DMS153 treated with DMSO at 0.1 percent for 48 hours (cell line): Measurements from ENCODE around the gene GYS1.
"Not testable (repeated sequence)": the region's sequence is repeated elsewhere in the genome, so short reads cannot be mapped to it uniquely, and the experiment has no call there.

Experiments
- DNase-seq: peaks from one replicate; lab custom pipeline; 2025; ENCODE audit not compliant: unreplicated experiment; lab: John Stamatoyannopoulos, UW

Gene GYS1

DNA sequence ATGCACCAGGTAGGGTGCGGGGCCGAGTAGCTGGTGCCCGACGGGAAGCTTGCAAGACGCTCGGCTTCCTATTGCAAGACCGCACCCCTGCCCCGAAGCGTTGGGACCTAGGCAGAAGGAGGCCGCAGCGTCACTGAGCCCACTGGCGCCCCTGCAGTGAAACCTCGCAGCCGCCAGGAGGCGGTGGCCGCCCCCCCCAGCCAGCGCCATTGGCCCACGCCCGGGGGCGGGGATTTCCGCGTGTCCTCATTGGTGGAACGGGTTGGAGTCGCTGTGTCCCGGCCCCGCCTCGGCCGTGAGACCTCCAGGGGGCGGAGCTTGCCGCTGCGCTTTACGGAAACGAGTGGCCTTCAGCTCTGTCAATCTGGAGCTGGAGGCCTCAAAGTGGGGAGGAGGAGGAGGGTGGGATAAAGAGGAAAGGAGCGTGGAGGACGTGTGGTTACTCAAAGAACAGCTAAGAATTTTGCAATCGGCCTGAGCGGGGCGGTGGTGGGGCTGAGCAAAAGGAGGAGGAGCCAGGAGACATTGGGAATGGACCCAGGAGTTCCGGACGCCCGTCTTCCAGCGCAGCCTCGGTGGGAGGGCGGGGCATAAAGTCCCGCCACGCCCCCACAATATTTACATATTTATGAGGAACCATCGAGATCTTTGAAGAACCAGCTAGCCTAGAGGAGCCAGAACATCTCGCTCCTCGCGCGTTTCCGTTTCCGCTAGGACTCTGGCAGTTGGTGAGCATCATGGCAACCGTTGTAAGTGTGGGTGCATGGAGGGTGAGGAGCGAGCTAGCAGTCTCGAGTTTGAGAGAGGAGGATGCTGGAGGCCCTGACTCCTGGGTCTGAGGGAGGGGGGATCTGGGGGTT, at the start of gene GYS1, which contains the start of gene RUVBL2:
Gene GYS1, minus strand, starts transcription at position 135 of the 860 bp plus-strand sequence. CDS start 197 bp downstream, outside the sequence.
Gene RUVBL2, plus strand, starts transcription at position 713 of the 860 bp plus-strand sequence. Its CDS starts 25 bp downstream, at position 738.
- peak; percentile 97 for DNase-seq

DNA sequence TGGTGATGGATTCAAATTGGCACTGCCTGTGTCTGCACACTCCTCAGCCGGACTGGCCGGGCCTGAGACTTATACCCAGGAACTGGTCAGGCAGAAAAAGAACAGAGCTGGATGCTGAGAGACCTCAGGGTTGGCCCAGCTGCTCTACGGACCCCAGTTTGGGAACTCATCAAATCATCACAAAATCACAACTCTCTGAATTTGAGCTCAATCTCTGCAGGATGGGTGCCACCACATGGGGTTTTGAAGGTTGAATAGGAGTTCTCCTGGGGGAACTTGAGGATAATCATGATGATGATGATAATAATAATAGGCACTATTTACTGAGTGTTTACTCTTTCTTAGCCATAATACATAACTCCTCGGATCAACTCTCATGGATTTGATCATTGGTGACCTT, 49.6 kb upstream of the GYS1 start:
- not testable (repeated sequence) for DNase-seq

DNA sequence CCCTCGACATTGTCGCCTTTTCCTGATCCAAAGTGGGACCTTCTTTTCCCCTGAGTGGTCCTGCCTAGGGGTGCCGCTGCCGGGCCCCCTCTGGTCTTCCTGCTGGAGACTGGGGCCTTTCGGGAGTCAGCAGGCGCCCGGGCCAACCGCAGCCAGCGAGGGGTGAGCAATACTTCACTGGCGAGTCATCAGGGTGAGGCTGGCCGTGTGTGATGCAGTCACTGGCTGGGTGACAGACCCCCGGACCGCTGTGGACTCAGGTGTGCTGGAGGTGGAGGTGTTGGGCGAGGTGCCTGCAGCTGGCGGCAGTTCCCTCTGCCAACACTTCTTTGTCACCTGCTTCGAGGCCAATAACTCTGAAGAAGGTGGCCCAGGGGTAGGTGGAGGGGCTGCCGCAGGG, 49.1 kb upstream of the GYS1 start:
- no peak for DNase-seq

DNA sequence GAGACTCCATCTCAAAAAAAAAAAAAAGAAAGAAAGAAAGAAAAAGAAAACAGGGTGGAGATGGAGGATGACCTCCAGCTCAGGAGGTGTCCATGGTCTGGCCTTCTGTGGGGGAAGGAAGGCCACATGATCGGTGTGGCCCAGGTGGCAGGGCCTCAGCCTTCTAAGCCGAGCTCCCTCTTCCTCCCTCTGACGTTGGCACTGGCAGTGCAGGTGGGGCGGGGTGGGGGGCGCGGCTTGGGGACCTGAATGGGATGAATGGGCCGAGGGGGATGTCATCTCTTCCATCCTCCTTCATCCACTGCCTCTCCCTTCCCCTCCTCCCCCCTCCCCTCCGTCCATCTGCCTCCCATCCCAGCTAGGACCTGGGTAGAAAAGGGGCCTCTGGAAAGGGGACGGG, 46.6 kb upstream of the GYS1 start:
- not testable (repeated sequence) for DNase-seq

DNA sequence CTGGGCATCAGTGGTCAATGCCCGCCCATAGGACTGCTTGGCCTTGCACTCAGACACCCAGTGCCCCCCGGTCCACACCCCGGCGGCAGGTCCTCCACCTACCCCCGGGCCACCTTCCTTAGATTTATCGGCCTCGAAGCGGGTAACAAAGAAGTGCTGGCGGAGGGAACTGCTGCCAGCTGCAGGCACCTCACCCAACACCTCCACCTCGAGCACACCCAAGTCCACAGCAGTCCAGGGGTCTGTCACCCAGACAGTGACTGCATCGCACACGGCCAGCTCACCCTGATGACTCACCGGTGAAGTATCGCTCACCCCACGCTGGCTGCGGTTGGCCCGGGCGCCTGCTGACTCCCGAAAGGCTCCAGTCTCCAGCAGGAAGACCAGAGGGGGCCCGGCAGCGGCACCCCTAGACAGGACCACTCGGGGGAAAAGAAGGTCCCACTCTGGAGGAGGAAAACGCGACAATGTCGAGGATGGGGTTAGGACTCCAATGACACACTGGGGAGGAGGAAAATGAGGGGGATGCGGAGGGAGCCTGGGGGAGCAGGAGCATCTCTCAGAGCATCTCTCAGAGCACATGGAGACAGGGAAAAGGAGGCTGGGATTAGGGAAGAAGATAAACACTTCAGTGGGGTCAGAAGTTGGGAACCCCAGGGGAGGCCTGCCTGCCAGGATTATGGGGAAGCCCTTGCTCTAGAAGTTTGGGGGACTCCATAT, 45.6 kb upstream of the GYS1 start:
- DNase-seq: not testable (repeated sequence)

DNA sequence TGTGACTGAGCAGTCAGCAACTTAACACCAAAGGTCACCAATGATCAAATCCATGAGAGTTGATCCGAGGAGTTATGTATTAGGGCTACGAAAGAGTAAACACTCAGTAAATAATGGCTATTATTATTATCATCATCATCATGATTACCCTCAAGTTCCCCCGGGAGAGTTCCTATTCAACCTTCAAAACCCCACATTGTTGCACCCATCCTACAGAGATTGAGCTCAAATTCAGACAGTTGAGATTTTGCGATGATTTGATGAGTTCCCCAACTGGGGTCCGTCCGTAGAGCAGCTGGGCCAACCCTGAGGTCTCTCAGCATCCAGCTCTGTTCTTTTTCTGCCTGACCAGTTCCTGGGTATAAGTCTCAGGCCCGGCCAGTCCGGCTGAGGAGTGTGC, 45.0 kb upstream of the GYS1 start:
- DNase-seq: not testable (repeated sequence)

DNA sequence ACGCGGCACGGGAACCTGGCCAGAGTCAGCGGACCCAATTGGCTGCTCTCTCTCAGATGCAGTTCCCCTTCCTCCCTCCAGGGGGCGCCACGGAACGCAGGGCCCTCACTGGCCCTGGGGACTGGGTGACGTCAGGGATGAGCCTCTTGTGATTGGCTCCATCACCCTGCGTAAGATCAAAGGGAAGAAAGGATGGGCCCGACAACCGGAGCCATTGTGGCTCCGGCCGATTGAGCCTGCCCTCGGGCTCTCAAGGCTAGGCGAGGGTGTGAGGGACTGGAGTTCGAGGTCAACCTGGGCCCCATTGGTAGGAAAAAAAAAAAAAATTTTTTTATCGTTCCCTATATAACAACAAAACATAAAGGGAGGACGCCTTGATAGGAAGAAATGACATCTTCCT, 43.7 kb upstream of the GYS1 start, which contains the start of gene CGB1:
Gene CGB1, minus strand, starts transcription at position 81 of the 400 bp plus-strand sequence. CDS start 184 bp downstream, outside the sequence.
- DNase-seq: not testable (repeated sequence)

DNA sequence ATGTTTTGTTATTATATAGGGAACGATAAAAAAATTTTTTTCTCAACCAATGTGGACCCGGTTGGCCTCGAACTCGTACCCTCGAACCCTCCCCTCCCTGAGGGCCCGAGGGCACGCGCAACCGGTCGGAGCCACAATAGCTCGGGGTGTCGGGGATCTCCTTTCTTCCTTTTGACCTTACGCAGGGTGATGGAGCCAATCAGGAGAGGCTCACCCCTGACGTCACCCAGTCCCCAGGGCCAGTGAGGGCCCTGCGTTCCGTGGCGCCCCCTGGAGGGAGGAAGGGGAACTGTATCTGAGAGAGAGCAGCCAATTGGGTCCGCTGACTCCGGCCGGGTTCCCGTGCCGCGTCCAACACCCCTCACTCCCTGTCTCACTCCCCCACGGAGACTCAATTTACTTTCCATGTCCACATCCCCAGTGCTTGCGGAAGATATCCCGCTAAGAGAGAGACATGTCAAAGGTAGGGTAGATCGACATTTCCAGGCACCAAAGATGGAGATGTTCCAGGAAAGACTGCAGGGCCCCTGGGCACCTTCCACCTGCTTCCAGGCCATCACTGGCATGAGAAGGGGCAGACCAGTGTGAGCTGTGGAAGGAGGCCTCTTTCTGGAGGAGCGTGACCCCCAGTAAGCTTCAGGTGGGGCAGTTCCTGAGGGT, 38.7 kb upstream of the GYS1 start, which contains the start of gene CGB2:
Gene CGB2, plus strand, starts transcription at position 249 of the 660 bp plus-strand sequence. Its CDS starts 206 bp downstream, at position 455.
- DNase-seq: not testable (repeated sequence)

DNA sequence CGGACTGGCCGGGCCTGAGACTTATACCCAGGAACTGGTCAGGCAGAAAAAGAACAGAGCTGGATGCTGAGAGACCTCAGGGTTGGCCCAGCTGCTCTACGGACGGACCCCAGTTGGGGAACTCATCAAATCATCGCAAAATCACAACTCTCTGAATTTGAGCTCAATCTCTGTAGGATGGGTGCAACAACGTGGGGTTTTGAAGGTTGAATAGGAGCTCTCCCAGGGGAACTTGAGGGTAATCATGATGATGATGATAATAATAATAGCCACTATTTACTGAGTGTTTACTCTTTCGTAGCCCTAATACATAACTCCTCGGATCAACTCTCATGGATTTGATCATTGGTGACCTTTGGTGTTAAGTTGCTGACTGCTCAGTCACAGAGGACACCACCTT, 37.2 kb upstream of the GYS1 start:
- not testable (repeated sequence) for DNase-seq

DNA sequence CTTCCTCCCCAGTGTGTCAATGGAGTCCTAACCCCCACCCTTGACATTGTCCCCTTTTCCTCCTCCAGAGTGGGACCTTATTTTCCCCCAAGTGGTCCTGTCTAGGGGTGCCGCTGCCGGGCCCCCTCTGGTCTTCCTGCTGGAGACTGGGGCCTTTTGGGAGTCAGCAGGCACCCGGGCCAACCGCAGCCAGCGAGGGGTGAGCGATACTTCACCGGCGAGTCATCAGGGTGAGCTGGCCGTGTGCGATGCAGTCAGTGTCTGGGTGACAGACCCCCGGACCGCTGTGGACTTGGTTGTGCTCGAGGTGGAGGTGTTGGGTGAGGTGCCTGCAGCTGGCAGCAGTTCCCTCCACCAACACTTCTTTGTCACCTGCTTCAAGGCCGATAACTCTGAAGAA, 36.6 kb upstream of the GYS1 start:
- not testable (repeated sequence) for DNase-seq

DNA sequence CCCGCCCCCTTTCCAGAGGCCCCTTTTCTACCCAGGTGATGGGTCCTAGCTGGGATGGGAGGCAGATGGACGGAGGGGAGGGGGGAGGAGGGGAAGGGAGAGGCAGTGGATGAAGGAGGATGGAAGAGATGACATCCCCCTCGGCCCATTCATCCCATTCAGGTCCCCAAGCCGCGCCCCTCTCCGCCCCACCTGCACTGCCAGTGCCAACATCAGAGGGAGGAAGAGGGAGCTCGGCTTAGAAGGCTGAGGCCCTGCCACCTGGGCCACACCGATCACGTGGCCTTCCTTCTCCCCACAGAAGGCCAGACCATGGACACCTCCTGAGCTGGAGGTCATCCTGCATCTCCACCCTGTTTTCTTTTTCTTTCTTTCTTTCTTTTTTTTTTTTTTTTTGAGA, 35.6 kb upstream of the GYS1 start:
- not testable (repeated sequence) for DNase-seq

DNA sequence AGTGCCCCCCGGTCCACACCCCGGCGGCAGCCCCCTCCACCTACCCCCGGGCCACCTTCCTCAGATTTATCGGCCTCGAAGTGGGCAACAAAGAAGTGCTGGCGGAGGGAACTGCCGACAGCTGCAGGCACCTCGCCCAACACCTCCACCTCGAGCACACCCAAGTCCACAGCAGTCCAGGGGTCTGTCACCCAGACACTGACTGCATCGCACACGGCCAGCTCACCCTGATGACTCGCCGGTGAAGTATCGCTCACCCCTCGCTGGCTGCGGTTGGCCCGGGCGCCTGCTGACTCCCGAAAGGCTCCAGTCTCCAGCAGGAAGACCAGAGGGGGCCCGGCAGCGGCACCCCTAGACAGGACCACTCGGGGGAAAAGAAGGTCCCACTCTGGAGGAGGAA, 32.5 kb upstream of the GYS1 start:
- not testable (repeated sequence) for DNase-seq

DNA sequence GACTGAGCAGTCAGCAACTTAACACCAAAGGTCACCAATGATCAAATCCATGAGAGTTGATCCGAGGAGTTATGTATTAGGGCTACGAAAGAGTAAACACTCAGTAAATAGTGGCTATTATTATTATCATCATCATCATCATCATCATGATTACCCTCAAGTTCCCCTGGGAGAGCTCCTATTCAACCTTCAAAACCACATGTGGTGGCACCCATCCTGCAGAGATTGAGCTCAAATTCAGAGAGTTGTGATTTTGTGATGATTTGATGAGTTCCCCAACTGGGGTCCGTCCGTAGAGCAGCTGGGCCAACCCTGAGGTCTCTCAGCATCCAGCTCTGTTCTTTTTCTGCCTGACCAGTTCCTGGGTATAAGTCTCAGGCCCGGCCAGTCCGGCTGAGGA, 32.0 kb upstream of the GYS1 start:
- DNase-seq: not testable (repeated sequence)

DNA sequence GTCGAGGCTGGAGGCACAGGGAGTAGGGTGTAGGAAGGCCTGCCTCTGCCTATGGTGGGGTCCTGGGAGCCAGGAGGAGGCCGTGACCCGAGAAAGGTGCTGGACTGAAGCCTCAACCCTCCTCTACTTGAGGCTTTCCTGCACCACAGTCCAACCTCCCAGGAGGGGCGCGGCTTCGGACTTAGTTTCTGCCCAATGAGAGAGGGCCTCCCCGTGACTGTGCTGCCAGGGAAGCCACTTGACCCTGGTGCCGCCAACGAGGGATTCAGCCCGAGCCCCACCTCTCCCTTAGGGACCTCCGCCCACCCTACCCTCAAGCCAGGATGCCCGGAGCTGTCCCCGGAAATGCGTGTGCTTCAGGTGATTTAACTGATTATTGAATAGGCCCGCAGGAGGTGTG, 31.1 kb upstream of the GYS1 start, which contains the start of gene CGB3:
Gene CGB3, minus strand, starts transcription at position 101 of the 400 bp plus-strand sequence. CDS start 362 bp downstream, outside the sequence.
- not testable (repeated sequence) for DNase-seq

DNA sequence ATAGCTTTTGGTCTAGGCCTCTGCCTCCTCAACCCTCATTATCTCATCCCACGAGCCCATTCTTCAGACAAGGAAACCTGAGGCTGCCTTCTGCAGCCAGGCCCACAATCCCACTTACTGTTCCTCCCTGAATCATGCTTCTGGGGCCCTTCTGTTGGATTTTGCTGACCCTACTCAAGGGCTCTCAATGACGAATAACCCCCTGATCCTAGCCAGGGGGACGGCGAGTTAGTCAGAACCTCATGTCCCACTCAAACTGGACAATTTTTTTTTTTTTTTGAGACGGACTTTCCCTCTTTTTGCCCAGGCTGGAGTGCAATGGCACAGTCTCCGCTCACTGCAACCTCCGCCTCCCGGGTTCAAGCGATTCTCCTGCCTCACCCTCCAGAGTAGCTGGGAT, 29.0 kb upstream of the GYS1 start:
- no peak for DNase-seq

DNA sequence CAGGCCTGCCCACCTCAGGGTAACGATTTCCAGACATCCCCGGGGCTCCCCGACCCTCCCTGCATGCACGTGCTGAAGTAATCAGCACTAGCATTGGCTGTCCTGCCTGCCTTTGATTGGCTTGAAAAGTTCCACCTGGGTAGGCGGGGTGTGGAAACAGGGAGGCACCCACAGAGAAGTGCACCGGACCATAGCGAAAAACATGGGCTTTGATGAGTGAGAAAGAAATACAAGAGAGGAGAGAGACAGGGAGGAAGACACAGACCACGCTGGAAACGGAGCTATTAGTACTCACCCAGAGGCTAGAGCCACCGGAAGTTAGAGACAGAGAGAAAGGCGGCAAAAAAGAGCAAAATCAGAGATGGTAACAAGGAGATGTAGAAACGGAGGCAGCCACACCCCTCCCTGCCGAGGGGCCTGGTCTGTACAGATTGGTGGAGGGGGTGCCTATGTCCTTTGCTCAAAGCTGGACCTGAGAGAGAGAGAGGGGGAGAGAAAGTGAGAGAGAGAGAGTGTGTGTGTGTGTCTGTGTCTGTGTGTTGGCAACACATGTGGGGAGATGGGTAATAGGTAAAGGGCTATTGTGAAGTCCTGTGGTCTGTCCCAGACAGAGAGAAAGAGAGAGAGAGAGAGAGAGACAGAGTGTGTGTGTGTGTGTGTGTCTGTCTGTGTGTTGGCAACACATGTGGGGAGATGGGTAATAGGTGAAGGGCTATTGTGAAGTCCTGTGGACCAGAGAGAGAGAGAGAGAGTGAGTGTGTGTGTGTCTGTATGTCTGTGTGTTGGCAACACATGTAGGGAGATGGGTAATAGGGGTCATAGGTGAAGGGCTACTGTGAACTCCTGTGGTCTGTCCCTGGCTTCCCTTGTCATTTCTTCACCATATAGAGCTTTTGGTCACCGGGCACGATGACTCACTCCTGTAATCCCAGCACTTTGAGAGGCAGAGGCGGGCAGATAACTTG, 28.1 kb upstream of the GYS1 start:
- DNase-seq: no peak

DNA sequence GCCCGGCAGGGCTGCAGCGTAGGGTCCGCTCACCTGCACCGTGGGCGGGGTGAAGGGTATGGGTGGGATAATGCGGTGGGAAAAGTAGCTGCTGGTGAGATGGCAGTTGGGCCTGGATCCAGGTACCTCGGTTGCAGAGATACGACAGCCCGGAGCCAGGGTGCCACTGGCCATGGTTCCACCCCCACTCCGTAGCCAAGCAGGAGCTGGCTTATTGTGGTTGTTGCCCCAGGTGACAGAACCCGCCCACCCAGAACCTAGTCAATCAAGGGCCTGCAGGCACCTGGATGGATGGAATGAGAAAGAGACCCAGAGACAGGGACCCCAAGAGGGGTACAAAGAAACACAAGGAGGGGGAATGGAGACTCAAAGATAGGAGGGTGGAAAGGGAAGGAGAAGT, 27.2 kb upstream of the GYS1 start:
- DNase-seq: no peak

DNA sequence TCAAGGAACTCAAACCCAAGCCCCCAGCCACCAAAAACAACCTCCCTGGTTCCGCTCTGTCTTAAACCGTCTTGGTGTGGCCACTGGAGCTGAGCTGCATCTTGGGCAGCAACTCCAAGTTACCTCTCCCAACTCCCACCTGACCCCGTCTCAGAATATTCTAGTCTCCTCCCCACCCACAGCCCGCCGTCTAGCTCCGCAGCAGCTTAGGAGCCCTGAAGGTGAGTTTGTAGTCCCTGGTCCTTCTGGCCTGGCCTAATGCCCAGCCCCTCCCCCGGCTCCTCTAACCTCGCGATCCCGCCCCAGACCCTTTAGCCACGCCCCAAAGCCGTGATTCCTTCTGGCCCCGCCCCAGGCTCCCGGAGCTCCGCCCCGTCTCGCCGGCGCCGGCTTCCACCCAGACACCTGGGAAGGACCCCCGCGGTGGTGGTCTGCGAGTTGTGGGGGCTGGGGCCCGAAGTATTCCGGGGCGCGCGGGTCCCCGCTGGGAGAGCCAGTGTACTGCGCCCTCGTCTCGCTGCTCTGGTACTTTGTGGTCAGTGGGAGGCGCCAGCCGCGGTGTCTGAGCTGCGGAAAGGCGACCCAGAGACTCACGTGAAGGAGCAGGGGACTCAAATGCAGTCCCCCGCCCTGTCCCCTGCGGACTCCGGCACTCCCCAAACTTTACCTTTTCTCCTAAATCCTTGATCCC, 26.3 kb upstream of the GYS1 start:
- peak; percentile 42 for DNase-seq
